Activated CD4-positive, alpha-beta T cell treated with anti-CD3 and anti-CD28 coated beads for 1 hour (primary cell): ENCODE data around the gene KCNQ2.

Experiments
- DNase-seq: peaks from one replicate; pipeline ENCODE4 v3.0.0-alpha.2; 2020

Gene KCNQ2

GRCh38 chr20:63365601-63366389 lies 106.7 kb downstream of the KCNQ2 start:
- no peak for DNase-seq

DNA sequence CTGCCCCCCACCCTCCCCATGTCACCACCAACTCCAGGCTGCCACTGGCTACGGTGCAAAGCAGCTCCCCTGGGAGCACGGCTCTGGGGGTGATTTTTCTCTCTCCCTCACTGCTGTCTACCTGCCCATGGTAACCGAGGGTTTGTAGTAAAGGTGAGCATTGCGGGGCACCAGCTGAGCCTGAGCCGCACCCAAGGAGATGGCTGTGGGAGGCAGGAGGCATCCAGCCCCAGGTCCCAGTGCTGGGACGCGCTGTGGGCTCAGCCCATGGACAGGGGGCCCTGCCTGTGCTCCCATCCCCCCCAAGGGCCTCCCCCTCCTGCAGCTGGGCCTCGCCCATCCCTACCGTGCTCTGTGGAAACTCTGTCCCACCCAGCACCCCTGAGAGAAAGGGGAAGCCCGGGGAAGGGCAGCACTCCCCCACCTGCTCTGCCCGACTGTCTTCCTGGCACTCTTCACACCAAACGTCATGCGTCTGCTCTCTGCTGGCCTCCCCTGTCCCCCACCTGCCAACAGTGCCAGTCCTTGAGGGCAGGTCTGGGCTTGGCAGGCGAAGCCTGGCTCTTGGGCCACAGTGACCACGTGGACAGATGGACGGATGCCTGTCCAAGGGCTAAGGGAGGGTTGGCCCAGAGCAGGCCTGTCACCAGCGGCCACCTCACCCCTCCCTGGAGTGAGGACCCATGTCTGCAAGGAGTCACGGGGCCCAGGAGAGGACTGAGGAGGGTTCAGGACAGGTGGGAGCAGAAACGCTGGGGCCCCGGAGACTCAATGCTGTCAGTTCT lies 107.5 kb downstream of the KCNQ2 start:
- no peak for DNase-seq

DNA sequence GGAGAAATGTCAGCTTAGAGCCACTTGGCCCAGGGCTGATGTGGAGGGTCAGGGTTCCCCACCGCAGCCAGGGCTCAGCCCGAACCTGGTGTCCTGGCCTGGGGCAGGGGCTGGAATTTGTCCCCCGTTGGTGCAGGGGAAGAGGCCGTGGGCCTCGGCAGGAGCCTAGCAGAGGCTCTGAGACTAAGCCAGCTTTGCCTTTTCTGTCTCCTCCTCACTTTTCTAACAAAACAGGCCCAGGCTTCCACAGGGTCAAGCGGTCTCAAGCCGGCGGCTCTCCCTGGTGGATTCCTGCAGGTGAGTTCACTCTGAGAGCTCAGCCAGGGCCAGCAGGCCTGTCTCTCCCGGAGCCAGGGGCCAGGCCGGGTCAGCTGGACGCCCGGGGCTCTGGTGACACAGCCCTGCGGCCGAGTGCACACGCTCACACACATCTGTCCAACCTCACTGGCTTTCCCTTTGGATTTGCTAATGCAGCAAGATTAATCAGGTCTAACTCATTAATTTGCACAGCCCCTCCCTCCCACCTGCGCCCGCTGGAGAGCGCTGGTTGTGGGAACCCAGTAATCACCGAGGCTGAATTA lies 108.4 kb downstream of the KCNQ2 start:
- no peak for DNase-seq

DNA sequence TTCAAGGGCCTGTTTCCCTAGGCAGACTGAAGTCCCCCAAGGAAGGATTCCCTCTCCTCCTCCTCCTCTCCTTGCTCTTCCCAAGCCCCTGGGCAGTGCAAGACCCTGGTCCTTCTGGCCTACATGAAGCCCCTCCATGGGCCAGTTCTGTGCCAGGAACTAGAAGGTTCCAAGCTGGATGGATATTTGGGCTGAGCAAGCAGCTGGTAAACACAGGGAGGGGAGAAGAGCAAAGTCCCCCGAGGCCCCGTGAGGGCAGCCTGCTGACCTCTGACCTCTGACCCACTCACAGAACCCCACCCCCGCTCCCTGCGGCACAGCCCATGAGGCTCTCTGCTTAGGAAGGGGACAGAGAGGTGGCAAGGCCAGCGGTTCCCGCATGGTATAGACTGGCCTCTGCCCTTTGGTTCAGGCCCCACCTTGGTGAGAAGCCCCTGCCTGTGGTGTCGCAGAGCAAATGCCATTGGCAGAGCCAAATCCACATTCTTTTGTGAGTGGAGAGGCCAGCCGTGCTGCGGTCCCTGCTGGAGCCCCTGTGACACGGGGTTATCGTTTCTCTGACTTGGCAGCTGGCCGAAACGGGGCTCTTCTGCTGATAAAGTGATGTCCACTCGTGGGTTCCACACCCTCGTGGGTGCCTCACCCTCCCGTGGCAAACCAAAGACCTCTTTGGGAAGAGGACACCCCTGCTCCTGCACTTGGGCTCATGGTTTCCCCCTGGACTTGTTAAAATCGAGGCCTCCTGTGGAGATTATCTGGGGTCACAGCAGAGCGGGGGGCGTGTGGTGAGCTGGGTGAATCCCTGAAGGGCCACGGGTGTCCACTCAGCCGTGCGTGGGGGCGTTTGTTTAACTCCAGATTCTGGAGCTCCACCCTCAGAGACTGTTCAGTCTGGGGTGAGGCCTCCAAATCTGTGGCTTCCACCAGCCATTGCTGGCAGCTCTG lies 109.2 kb downstream of the KCNQ2 start:
- no peak for DNase-seq

GRCh38 chr20:63362436-63363009 lies 109.9 kb downstream of the KCNQ2 start:
- no peak for DNase-seq

- DNase-seq, result no peak
Measured at GRCh38 chr20:63361519-63362435, 110.7 kb downstream of the KCNQ2 start.

DNA sequence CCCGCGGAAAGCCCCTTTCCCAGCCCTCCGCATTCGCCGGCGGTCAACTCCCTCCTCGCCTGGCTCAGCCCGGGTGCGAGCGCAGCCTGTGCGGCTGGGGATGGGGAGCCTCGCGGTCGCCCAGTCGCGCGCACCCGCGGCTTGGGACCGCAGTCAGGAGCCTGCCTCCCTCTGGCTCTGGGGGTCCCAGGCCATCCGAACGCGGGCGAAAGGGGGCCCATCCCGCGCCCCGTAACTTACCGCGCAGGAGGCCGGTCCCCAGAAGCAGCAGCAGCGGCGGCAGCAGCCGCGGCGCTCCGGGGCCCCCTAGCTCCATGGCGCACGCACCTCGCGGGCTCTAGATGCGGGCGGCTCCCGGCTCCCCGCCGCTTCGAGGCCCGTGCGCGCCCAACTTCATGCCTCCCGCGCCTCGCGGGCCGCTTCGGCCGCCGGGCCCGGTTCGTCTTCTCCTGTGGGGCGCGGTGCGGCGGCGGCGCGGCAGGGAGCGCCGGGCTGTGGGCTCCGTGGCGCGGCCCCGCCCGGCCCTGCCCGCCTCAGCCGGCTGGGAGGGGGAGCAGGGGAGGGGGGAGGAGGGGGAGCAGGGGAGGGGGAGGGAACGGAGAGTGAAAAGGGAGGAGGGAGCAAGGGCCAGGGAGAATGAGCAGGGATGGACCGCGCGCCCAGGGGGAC lies 111.5 kb downstream of the KCNQ2 start, which contains the start of gene CHRNA4:
TSS of gene CHRNA4 (minus strand) at position 500 of the 669 bp plus-strand sequence. CDS start at position 316, 184 bp downstream.
- DNase-seq, result no peak

DNA sequence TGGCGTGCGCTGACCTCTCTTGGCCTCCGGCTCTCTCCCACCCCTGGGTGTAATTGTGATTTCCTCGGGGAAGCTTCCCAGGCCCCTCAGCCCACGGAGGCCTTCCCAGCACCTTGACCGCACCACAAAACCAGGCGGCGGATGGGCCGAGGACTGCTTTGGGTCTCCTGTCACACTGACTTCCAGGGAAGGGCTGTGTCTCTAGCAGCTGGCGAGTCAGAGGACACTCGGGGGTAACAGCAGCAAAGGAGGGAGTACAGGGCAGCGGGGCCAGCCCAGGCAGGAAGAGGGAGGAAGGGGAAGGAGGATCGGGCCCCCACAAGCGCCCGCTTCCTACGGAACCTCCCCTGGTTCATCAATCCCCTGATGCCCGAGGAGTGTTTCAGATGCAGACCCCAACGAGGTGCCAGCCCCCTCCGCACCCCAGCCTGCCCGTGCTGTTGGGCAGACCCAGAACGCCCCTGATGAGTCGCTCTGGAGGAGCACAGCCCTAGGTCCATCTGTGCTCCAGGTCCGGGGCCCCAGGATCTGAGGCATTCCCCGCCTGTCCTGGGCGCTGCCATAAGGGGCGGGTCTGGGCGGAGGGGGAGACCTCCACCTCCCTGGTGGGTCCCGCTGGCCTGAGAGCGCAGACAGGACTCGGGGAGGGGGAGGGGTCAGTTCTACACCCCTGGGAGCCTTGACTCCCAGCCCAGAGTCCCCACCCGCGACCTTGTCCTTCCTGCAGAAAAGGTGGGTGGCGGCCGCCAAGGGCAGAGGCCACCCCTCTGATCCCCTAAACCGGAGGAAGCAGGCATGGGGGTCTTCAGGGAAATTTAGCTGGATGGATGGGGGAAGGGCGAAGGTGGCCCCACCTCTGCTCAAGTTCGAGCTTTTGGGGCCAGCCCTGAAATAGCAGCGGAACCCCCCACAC lies 112.3 kb downstream of the KCNQ2 start:
- no peak for DNase-seq

DNA sequence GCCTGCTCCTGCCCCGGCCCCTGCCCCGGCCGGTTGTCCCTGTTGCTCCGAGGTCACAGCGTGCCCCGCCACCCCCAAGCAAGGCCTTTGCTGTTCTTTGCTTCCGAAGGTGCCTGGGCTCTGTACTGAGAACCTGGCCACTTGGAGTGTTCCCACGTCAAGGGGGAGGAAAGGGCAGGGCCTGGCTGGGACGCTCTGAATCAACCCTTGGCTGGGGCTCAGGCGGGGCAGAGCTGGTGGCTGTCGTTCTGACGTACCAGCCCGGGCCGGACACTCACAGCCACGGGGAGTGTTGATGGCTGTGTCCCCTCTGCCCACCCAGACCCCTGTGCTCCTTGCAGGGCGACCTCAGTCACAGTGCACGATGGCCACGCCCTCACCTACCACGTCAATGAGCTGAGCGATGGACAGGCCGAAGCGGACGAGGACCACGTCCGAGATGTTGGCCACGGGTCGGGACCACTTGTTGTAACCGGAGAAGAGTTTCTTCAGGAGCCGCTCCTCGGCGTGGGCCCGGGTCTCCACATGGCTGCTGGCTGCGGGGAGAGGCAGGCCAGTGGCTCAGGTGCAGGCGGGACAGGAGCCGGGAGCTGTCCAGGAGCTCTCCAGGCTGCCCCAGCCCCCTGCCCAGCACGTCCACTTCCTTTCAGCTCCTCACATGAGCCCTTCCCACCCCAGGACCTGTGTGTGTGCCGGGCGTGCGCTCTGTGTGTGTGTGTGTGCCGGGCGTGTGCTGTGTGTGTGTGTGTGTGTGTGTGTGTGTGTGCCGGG lies 113.1 kb downstream of the KCNQ2 start:
- no peak for DNase-seq

GRCh38 chr20:63357921-63358905 lies 114.2 kb downstream of the KCNQ2 start:
- DNase-seq, result no peak

GRCh38 chr20:63356931-63357879 lies 115.2 kb downstream of the KCNQ2 start:
- no peak for DNase-seq

DNA sequence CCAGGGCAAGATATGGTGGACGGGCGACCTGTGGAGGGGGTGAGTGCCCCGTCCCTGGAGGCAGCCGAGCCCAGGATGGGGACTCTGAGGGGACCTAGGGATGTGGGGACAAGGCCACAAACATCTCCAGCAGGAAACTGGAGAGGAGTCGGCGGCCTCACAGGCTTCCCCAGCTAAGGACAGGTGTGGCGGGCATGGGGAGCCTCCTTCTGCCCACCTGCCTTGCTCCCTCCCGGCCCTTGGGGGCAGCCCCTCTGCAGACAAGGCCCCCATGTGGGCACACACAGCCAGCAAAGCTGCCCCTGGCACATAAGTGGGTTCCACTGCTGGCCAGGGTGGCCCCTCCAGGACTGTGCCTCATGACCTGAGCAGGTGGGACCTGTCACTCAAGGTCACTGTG lies 115.9 kb downstream of the KCNQ2 start:
- no peak for DNase-seq

- no peak for DNase-seq
Measured at GRCh38 chr20:63355781-63356295, 116.6 kb downstream of the KCNQ2 start.

GRCh38 chr20:63354636-63355350 lies 117.7 kb downstream of the KCNQ2 start:
- DNase-seq, result no peak

DNA sequence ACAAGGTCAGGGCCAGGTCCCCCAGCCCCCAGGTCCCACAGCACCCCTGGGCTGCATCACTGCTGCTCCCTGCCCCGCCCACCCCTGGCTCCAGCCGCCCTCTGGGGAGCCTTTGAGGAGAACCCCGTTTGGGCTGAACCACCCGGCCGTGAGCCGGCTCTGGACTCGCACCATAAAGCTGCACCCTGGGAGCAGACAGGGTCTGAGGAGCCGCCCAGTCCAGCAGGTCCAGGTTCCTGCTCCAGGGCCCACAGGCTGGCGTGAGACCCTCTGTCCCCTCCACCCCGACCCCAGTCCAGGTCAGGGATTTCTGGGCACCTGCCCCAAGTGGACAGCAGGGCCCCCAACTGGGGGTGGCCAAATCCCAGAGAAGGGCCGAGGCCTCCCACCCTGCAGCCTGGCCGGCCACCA lies 119.6 kb downstream of the KCNQ2 start:
- DNase-seq, result no peak
